Measurements from ENCODE around the gene MXRA8.
"Not testable (repeated sequence)": the region's sequence is repeated elsewhere in the genome, so short reads cannot be mapped to it uniquely, and the experiment has no call there.

MXRA8 gene

GRCh38 chr1:1388078-1388472 lies 29.7 kb upstream of the MXRA8 start:
- Histone ChIP-seq H3F3A (ENCODE audit: control insufficient read depth, insufficient read depth) (no peaks in the 10 kb centered on the region), H3K4me3 (ENCODE audit: low read length) (no peak overlapping the region), H3K27me3 (ENCODE audit: control insufficient read depth, low read length) (no peaks in the 10 kb centered on the region), H3K9me2 (replicated peaks; ENCODE audit: control insufficient read depth, low read length) (no peaks in the 10 kb centered on the region), H3K4me2 (ENCODE audit: low read length) (no peak overlapping the region), H3K27ac (ENCODE audit: low read depth, low read length) (no peak overlapping the region), H3K36me3 (ENCODE audit: control insufficient read depth, low read length) (peaks cover 72% of the 10 kb centered on the region), H3K4me1 (ENCODE audit: control insufficient read depth, low read length) (no peaks in the 10 kb centered on the region), H3K9me3 (ENCODE audit: control insufficient read depth, insufficient read depth, low read length) (no peaks in the 10 kb centered on the region), H3K79me2 (ENCODE audit: control insufficient read depth, low read length) (peaks cover 22% of the 10 kb centered on the region), H4K20me1 (ENCODE audit: control insufficient read depth, insufficient read depth, low read depth, low read length) (no peaks in the 10 kb centered on the region; the same call in 1 of the 2 replicates)
- TF ChIP-seq EZH2phosphoT487 (IDR thresholded peaks at IDR 0.05; ENCODE audit: borderline replicate concordance, low read length) = no peak
- TF ChIP-seq, protein P1, sequence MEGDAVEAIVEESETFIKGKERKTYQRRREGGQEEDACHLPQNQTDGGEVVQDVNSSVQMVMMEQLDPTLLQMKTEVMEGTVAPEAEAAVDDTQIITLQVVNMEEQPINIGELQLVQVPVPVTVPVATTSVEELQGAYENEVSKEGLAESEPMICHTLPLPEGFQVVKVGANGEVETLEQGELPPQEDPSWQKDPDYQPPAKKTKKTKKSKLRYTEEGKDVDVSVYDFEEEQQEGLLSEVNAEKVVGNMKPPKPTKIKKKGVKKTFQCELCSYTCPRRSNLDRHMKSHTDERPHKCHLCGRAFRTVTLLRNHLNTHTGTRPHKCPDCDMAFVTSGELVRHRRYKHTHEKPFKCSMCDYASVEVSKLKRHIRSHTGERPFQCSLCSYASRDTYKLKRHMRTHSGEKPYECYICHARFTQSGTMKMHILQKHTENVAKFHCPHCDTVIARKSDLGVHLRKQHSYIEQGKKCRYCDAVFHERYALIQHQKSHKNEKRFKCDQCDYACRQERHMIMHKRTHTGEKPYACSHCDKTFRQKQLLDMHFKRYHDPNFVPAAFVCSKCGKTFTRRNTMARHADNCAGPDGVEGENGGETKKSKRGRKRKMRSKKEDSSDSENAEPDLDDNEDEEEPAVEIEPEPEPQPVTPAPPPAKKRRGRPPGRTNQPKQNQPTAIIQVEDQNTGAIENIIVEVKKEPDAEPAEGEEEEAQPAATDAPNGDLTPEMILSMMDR (IDR thresholded peaks at IDR 0.05; ENCODE audit: low read depth, low read length, poor library complexity, severe bottlenecking) = no peak

GRCh38 chr1:1387098-1388077 lies 29.0 kb upstream of the MXRA8 start:
- no peak overlapping the region for H3K4me3 ChIP-seq (ENCODE audit: low read length)
- no peaks in the 10 kb centered on the region for H3F3A ChIP-seq (ENCODE audit: control insufficient read depth, insufficient read depth)
- H3K4me2 ChIP-seq (ENCODE audit: low read length) = no peak overlapping the region
- no peaks in the 10 kb centered on the region for H3K27me3 ChIP-seq (ENCODE audit: control insufficient read depth, low read length)
- no peak overlapping the region for H3K27ac ChIP-seq (ENCODE audit: low read depth, low read length)
- no peaks in the 10 kb centered on the region for H3K9me3 ChIP-seq (ENCODE audit: control insufficient read depth, insufficient read depth, low read length)
- TF ChIP-seq, protein P1 (IDR thresholded peaks at IDR 0.05; ENCODE audit: low read depth, low read length, poor library complexity, severe bottlenecking) = no peak
- no peak for TF ChIP-seq EZH2phosphoT487 (IDR thresholded peaks at IDR 0.05; ENCODE audit: borderline replicate concordance, low read length)
- peaks cover 65% of the 10 kb centered on the region for H3K36me3 ChIP-seq (ENCODE audit: control insufficient read depth, low read length)
- peaks cover 23% of the 10 kb centered on the region for H3K79me2 ChIP-seq (ENCODE audit: control insufficient read depth, low read length)
- H4K20me1 ChIP-seq (ENCODE audit: control insufficient read depth, insufficient read depth, low read depth, low read length) = no peaks in the 10 kb centered on the region; the same call in 1 of the 2 replicates
- no peaks in the 10 kb centered on the region for H3K9me2 ChIP-seq (replicated peaks; ENCODE audit: control insufficient read depth, low read length)
- H3K4me1 ChIP-seq (ENCODE audit: control insufficient read depth, low read length) = no peaks in the 10 kb centered on the region

GRCh38 chr1:1385931-1386330 lies 27.6 kb upstream of the MXRA8 start:
- H3F3A ChIP-seq (ENCODE audit: control insufficient read depth, insufficient read depth) = no peaks in the 10 kb centered on the region
- H4K20me1 ChIP-seq (ENCODE audit: control insufficient read depth, insufficient read depth, low read depth, low read length) = peaks cover 4% of the 10 kb centered on the region
- no peaks in the 10 kb centered on the region for H3K9me2 ChIP-seq (replicated peaks; ENCODE audit: control insufficient read depth, low read length)
- H3K79me2 ChIP-seq (ENCODE audit: control insufficient read depth, low read length) = peaks cover 33% of the 10 kb centered on the region
- H3K4me3 ChIP-seq (ENCODE audit: low read length) = no peak overlapping the region
- H3K4me2 ChIP-seq (ENCODE audit: low read length) = no peak overlapping the region
- no peaks in the 10 kb centered on the region for H3K27me3 ChIP-seq (ENCODE audit: control insufficient read depth, low read length)
- no peak overlapping the region for H3K27ac ChIP-seq (ENCODE audit: low read depth, low read length)
- no peaks in the 10 kb centered on the region for H3K9me3 ChIP-seq (ENCODE audit: control insufficient read depth, insufficient read depth, low read length)
- H3K36me3 ChIP-seq (ENCODE audit: control insufficient read depth, low read length) = peaks cover 58% of the 10 kb centered on the region
- TF ChIP-seq, protein P1 (IDR thresholded peaks at IDR 0.05; ENCODE audit: low read depth, low read length, poor library complexity, severe bottlenecking) = no peak
- no peak for TF ChIP-seq EZH2phosphoT487 (IDR thresholded peaks at IDR 0.05; ENCODE audit: borderline replicate concordance, low read length)
- H3K4me1 ChIP-seq (ENCODE audit: control insufficient read depth, low read length) = no peaks in the 10 kb centered on the region

- not testable (repeated sequence) for H4K20me1 ChIP-seq (ENCODE audit: control insufficient read depth, insufficient read depth, low read depth, low read length); H3K9me2 ChIP-seq (replicated peaks; ENCODE audit: control insufficient read depth, low read length); H3K9me3 ChIP-seq (ENCODE audit: control insufficient read depth, insufficient read depth, low read length); H3K27me3 ChIP-seq (ENCODE audit: control insufficient read depth, low read length); H3K27ac ChIP-seq (ENCODE audit: low read depth, low read length); H3F3A ChIP-seq (ENCODE audit: control insufficient read depth, insufficient read depth); H3K4me2 ChIP-seq (ENCODE audit: low read length); H3K4me1 ChIP-seq (ENCODE audit: control insufficient read depth, low read length); H3K4me3 ChIP-seq (ENCODE audit: low read length)
- Histone ChIP-seq H3K36me3 (ENCODE audit: control insufficient read depth, low read length) (peaks cover 52% of the 10 kb centered on the region), H3K79me2 (ENCODE audit: control insufficient read depth, low read length) (peaks cover 35% of the 10 kb centered on the region)
Observed at GRCh38 chr1:1385339-1385738, 27.0 kb upstream of the MXRA8 start.

All from DOHH2 (cell line).